CD4-positive, alpha-beta T cell treated with Interleukin-1 beta for 1 hour (primary cell): ENCODE results near the gene MYO7A.
"Not testable (repeated sequence)": the region's sequence is repeated elsewhere in the genome, so short reads cannot be mapped to it uniquely, and the experiment has no call there.

Source experiments
- DNase-seq, 2 donors: peaks; one replicate each; pipeline ENCODE4 v3.0.0-alpha.2; 2020 to 2022

The MYO7A gene

GRCh38 chr11:77093056-77093891 is 34.8 kb upstream of the MYO7A start:
- no peak for DNase-seq

- no peak for DNase-seq
These were observed 33.8 kb upstream of the MYO7A start for GRCh38 chr11:77093987-77094840.

GRCh38 chr11:77094841-77095365 is 33.1 kb upstream of the MYO7A start:
- no peak for DNase-seq

GRCh38 chr11:77095551-77096490 is 32.2 kb upstream of the MYO7A start:
- DNase-seq: no peak

GRCh38 chr11:77096591-77097019 is 31.4 kb upstream of the MYO7A start:
- DNase-seq: no peak

GRCh38 chr11:77097180-77097579 is 30.9 kb upstream of the MYO7A start:
- not testable (repeated sequence) for DNase-seq

GRCh38 chr11:77100166-77101042 is 27.6 kb upstream of the MYO7A start:
- no peak for DNase-seq

GRCh38 chr11:77101043-77101537 is 27.0 kb upstream of the MYO7A start:
- DNase-seq: no peak

- no peak for DNase-seq
These were observed 25.5 kb upstream of the MYO7A start, which contains the start of gene OMP for GRCh38 chr11:77102246-77103210. Gene OMP, plus strand, starts transcription at chr11:77102840. Its CDS starts 0 bp downstream, at chr11:77102840.

- no peak for DNase-seq
These were observed 24.7 kb upstream of the MYO7A start for GRCh38 chr11:77103319-77103718.

GRCh38 chr11:77104727-77105126 is 23.3 kb upstream of the MYO7A start:
- no peak for DNase-seq

- DNase-seq: no peak
These were observed 21.7 kb upstream of the MYO7A start for GRCh38 chr11:77106321-77106720.

- DNase-seq: no peak
These were observed 21.3 kb upstream of the MYO7A start for GRCh38 chr11:77106759-77107158.

- no peak for DNase-seq
These were observed 20.1 kb upstream of the MYO7A start for GRCh38 chr11:77107950-77108349.

GRCh38 chr11:77108436-77108835 is 19.6 kb upstream of the MYO7A start:
- no peak for DNase-seq

GRCh38 chr11:77109236-77110019 is 18.6 kb upstream of the MYO7A start:
- DNase-seq: no peak

GRCh38 chr11:77110836-77111235 is 17.2 kb upstream of the MYO7A start:
- DNase-seq: no peak

- no peak for DNase-seq
These were observed 16.8 kb upstream of the MYO7A start for GRCh38 chr11:77111277-77111676.

- DNase-seq: no peak
These were observed 16.1 kb upstream of the MYO7A start for GRCh38 chr11:77111946-77112345.
